Colonic mucosa (tissue), 4 donors: ENCODE measurements around the gene TENM4. TPM values are rescaled to one million over a fixed set of nuclear protein-coding genes. Genes with fewer than 3 reads are reported as not detected.
A peak's percentile ranks its signal among the peaks of the same experiment; 100 is the strongest.

Experiments
- DNase-seq: peaks from one replicate; pipeline ENCODE4 v3.0.0-alpha.2; 2020
- H3K27ac ChIP-seq: fragments of 200-600 bp; one replicate; pipeline ENCODE4 v1.8.0; 2021
- H3K27me3 ChIP-seq: fragments of 200-600 bp; one replicate; pipeline ENCODE4 v1.8.0; 2021
- H3K36me3 ChIP-seq: fragments of 200-600 bp; one replicate; pipeline ENCODE4 v1.8.0; 2021
- H3K4me1 ChIP-seq: fragments of 200-600 bp; one replicate; pipeline ENCODE4 v1.8.0; 2021; ENCODE audit warnings: mild to moderate bottlenecking
- H3K4me3 ChIP-seq: fragments of 200-600 bp; one replicate; pipeline ENCODE4 v1.8.0; 2021
- H3K9ac ChIP-seq, 2 donors: one replicate each; pipeline ENCODE4 v1.7.0; 2013; ENCODE audit warnings: control low read depth in 2 of 2, low read depth in 2 of 2, low read length in 2 of 2
- H3K9me3 ChIP-seq: fragments of 200-600 bp; one replicate; pipeline ENCODE4 v1.8.0; 2021
- CTCF ChIP-seq: fragments of 200-600 bp; IDR thresholded peaks from one replicate; pipeline ENCODE4 v1.8.0; 2022; ENCODE audit warnings: antibody characterized with exemption, mild to moderate bottlenecking
- intact Hi-C: fragments of 100-400 bp; cut with DNase I; formaldehyde crosslinking; loops from one replicate; pipeline ENCODE4 v1.14.1; 2022
- total RNA-seq, 2 donors: library from RNA; stranded (reverse); fragmentation: NEBNext Ultra II Directional in 1 of 2; extraction: Animal tissue kit (Norgen Biotek cat#: 25700) in 1 of 2; gene quantifications; one replicate each; pipeline ENCODE4 v1.2.1, GENCODE V29; 2021
- donor health status: healthy.
- donor health status: DM: no; HTN: no; CAD: no.
- donor health status: DM: no; HTN: no; CAD: no.

Gene TENM4
- total RNA-seq, 2 donors from 2014 or later = 0.48 to 1.2 TPM

GRCh38 chr11:78961247-78961646 lies 479.6 kb downstream of the TENM4 start:
- DNase-seq = peak; percentile 39
- peak; percentile 44 for TF ChIP-seq CTCF
- Histone ChIP-seq H3K4me3 (no peak overlapping the region), H3K9me3 (no peaks in the 10 kb centered on the region), H3K27ac (no peak overlapping the region), H3K9ac (no peak overlapping the region), H3K27me3 (no peaks in the 10 kb centered on the region), H3K36me3 (no peaks in the 10 kb centered on the region), H3K4me1 (no peaks in the 10 kb centered on the region)
- intact Hi-C loops = loop anchor here (2.0 kb wide), 1 partner anchor 316 kb away; no protein-coding TSS in a partner anchor

- Histone ChIP-seq H3K4me3 (no peak overlapping the region), H3K27ac (no peak overlapping the region), H3K9me3 (no peaks in the 10 kb centered on the region), H3K9ac (no peak overlapping the region), H3K27me3 (no peaks in the 10 kb centered on the region), H3K36me3 (no peaks in the 10 kb centered on the region), H3K4me1 (no peaks in the 10 kb centered on the region)
- intact Hi-C loops = no loop called here
- no peak for DNase-seq
- no peak for TF ChIP-seq CTCF
Observed at GRCh38 chr11:78958444-78958843, 482.4 kb downstream of the TENM4 start.

- intact Hi-C loops = no loop called here
- H3K4me3 ChIP-seq = no peak overlapping the region
- no peak for TF ChIP-seq CTCF
- no peaks in the 10 kb centered on the region for H3K9me3 ChIP-seq
- H3K9ac ChIP-seq = no peak overlapping the region
- no peak overlapping the region for H3K27ac ChIP-seq
- DNase-seq = no peak
- H3K27me3 ChIP-seq = no peaks in the 10 kb centered on the region
- no peaks in the 10 kb centered on the region for H3K36me3 ChIP-seq
- H3K4me1 ChIP-seq = no peaks in the 10 kb centered on the region
Observed at GRCh38 chr11:78957476-78958245, 483.2 kb downstream of the TENM4 start.

GRCh38 chr11:78954696-78955095 lies 486.1 kb downstream of the TENM4 start:
- Histone ChIP-seq H3K27me3 (no peaks in the 10 kb centered on the region), H3K9ac (no peak overlapping the region), H3K4me1 (no peaks in the 10 kb centered on the region), H3K36me3 (no peaks in the 10 kb centered on the region), H3K9me3 (no peaks in the 10 kb centered on the region), H3K4me3 (no peak overlapping the region), H3K27ac (no peak overlapping the region)
- no peak for TF ChIP-seq CTCF
- intact Hi-C loops = no loop called here
- DNase-seq = no peak

- H3K27me3 ChIP-seq = no peaks in the 10 kb centered on the region
- H3K4me1 ChIP-seq = no peaks in the 10 kb centered on the region
- no peak for TF ChIP-seq CTCF
- intact Hi-C loops = no loop called here
- H3K36me3 ChIP-seq = no peaks in the 10 kb centered on the region
- H3K9ac ChIP-seq = no peak overlapping the region
- H3K9me3 ChIP-seq = no peaks in the 10 kb centered on the region
- no peak overlapping the region for H3K4me3 ChIP-seq
- no peak overlapping the region for H3K27ac ChIP-seq
- no peak for DNase-seq
Observed at GRCh38 chr11:78954261-78954660, 486.6 kb downstream of the TENM4 start.
